GM18870 (cell line): ENCODE measurements around the gene AGPAT4.

Experiments used
- ATAC-seq: cut with Tn5 transposase; IDR thresholded peaks from one replicate; pipeline ENCODE4 v1.9.1; 2021; ENCODE audit warnings: moderate library complexity; ENCODE audit not compliant: unreplicated experiment

Gene AGPAT4

GRCh38 chr6:161169035-161169434 is 104.8 kb downstream of the AGPAT4 start:
- ATAC-seq: no peak

- no peak for ATAC-seq
Observed at GRCh38 chr6:161168281-161168891, 105.5 kb downstream of the AGPAT4 start.

GRCh38 chr6:161166677-161167076 is 107.2 kb downstream of the AGPAT4 start:
- ATAC-seq: no peak

GRCh38 chr6:161166176-161166575 is 107.7 kb downstream of the AGPAT4 start:
- ATAC-seq: no peak

- ATAC-seq: no peak
Observed at GRCh38 chr6:161164182-161164625, 109.7 kb downstream of the AGPAT4 start.

GRCh38 chr6:161163466-161164181 is 110.2 kb downstream of the AGPAT4 start:
- no peak for ATAC-seq

DNA sequence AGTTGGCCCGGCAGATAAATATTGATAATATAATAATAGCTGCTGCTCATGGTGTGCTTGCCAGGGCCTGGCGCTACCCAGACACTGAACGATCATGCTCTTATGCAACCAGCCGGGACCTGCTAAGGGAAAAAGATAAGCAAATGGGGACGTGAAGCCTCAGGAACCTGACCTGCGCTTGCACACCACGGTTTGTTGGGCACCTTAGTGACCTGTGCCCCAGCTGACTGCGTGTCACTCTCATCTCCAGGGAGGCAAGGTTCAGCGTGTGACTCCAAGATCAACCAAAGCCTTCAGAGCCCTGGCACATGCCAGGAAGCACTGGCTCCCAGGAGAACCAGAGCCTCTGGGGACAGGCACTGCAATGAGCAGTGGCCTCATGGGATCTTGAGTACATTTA is 111.1 kb downstream of the AGPAT4 start:
- ATAC-seq: no peak

- no peak for ATAC-seq
Observed at GRCh38 chr6:161161889-161162624, 111.8 kb downstream of the AGPAT4 start.

DNA sequence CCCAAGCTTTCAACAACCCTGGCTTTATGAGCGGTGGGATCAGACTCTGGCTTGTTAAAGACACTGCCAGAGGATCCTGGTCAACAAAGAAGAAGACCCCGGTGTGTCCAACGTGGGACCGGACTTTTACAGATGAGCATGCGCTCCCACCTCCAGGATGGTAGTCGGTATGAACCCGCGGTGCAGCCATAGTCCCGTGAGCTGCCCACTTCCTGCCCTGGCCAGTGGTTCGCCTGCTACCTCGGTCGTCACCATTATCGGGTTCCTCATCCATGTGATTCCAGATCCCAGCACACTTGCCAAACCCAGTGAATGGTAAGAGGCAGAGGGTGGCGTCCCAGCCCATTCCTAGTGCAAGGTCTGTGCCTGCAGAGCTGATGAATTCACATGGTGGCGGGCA is 112.7 kb downstream of the AGPAT4 start:
- no peak for ATAC-seq

- no peak for ATAC-seq
Observed at GRCh38 chr6:161154796-161155335, 119.0 kb downstream of the AGPAT4 start.

- ATAC-seq: no peak
Observed at GRCh38 chr6:161153725-161154124, 120.1 kb downstream of the AGPAT4 start.

DNA sequence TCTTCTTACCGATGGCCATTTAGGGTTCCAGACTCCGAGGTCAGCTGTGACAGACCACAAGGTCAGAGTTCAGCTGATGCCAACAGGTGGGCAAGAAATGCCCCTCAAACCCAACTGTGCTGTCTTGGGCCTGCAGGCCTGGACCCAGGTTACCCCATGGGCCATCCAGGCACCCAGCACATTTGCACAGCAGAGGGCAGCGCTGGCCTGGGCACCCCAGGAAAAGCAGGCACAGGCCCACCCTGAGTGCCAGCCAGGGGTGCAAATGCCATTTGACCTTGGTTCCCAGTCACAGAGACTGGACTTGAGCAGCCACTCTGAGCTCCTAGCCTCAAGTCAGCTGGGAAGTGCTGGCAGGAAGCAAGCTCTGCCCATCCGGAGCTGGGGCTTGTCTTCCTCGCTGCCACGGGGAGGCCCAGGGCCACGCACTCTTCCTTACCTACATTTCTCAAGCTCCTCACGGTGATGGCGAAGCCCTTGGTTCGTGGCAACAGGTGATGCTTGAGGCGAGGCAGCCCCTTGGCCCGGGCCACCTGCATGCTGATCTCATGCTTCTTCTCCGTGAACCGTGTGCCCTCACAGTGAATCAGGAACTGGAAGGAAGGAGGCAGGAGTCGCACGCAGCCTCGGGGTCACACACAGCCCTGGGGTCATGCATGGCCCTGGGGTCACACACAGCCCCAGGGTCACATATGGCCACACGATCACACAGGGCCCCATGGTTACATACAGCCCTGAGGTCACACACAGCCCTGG is 120.8 kb downstream of the AGPAT4 start:
- ATAC-seq: no peak

DNA sequence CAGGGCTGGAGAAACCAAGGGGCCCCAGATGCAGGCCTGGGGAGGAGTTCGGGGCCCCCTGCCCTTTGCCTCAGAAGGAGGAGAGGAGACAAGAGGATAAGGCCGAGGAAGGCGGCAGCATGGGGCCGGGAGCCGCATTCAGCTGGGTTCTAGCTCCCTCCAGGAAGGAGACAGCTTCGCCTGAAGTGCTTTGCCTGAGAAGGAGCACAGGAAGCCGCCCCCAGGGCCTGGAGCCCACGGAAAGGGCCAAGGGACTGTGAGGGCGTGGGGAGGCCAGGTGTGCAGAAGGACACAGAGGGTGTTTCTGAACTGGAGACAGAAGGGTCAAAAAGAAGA is 121.4 kb downstream of the AGPAT4 start:
- no peak for ATAC-seq

DNA sequence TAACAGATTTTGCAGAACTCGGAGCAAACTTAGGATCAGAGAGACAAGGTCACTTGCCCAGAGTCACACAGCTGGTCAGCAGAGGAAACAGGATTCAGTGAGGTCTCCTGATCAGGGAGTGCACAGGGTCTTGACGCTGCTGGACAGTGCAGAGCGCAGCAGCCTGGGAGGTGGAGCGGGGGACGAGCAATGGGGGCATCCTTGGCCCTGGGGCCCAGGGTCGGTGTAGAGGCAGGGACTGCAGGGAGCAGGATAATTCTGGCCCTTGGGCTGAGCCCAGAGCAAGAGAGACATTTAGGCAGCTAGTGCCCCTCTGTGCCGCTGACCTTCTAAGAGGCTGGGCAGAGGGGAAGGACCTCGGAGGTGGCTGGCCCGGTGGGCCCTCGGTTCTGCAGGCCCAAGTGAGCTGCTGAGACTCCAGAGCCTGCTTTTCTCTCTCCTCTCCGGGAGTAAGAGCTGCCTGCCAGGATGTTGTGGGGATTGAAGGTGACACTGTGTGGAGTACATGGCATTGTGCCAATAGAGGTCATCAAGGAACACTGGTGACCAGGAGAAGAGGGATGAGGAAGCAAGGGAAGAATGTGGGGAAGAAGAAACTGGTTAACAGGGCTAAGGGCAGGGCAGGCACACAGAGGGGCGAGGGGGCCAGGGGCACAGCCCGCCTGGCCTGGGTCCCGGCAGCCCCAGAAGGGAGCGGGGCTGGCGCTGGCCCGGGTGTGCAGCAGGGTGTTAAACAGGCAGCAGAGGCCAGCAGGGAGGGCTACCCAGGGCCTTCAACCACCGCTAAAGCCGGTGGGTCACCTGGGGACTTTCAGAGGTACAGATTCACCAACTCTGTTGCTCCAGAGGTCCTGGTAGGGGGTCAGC is 122.0 kb downstream of the AGPAT4 start:
- ATAC-seq: no peak

DNA sequence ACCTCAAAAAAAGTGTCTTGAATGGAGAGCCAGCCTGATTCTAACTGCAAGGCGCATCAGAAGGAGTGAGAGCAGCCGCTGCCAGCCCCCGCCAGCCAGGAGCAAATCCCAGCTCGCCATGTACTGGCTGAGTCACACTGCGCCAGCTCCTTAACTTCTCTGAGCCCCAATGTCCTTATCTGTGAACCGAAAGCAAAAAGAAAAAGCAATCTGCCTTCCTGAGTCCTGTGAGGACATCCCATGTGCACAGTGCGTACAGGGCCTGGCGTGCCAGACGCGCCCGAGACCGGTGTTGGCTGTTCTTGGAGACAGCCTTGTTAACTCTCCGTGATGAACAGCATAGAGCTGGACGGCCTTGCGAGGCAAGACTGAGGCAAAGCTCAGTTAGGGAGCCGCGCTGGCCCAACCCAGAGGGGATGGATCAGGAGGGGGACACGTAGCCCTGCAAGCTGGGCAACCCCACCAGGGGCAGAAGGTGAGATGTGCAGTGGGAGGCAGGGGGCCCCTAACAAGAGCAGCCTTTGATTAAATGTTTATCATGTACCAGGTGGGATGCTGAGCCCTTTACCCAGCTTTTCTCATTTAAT is 122.7 kb downstream of the AGPAT4 start:
- no peak for ATAC-seq

DNA sequence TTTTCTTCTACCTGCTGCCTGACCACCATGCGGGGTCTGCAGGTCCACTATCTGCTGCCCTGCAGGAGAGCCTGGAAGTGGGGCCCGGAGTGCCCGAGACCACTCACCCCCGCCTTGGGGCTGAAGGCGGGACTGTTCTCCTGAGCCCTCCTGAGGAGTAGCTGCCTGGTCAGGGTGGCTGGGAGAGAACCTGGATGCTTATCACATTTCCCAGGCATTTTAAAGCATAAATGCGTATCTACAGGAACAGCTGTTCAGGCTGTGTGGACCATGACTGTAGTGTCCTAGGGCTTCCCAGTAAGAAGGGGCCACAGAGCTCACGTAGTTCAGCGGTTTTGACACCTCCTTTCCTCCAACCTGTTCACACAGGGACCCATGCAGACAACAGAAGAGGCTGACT is 123.3 kb downstream of the AGPAT4 start:
- no peak for ATAC-seq

DNA sequence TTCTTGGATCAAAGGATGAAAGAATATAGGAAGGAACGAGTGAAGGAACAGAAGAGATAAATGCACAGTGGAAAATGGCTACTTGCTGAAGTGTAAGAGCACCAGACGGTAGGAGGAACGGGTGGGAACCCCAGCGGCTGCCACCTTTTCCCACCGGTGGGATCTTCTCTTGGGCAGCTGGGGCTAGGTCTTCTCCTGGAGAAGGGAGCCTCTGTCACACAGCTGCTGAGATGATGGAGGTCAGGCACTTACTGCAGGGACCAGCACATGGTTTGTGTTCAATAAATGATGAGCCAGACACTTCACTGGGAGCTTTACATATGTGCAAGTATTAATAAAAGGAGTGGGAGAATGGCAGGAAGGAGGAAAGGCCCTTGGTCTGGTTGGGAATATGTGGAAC is 123.7 kb downstream of the AGPAT4 start:
- ATAC-seq: no peak

DNA sequence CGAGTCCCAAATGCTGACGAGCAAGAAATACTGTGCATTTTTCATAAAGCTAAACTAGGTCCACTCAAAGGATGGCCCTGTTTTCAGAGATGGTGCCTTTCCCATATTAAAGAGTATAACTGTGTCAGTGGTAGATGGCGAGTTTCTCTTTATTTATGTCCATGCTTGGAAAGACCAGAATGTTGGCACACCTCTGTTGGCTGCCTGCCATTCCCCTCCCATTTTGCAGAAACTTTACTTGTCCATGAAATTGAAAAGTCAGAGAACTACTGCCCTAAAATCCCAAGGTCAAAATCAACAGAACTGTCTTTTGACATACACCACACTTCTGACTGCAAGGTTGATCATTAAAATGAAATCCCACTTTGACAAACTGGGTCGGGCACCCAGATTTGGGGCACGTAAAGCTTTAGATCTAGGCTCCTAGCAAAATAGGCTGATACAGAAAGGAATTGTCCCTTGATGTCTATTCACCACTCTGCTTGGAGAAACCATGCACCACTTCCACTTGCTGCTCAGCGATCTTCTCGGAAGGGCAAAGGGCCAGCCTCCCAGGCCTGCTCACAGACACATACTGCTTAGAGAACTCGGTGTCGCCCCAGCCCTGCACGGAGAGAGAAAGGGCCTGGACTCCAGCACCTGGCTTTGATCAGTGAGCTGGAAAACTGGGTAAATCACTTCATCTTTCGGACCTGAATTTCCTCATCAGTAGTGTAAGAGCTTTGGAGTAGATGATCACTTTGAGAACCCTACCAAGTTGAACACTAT is 130.0 kb downstream of the AGPAT4 start:
- ATAC-seq: no peak

DNA sequence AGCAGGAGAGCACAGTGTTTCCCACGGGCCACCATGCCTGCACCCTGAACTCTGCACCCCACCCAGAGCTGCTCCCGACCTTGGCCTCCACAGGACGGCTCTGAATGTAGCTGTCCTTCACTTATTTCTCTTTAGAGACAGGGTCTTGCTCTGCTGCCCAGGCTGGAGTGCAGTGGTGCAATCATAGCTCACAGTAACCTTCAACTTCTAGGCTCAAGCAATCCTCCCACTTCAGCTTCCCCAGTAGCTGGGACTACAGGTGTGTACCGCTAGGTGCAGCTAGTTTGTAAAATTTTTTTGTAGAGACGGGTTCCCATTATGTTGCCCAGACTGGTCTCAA is 130.9 kb downstream of the AGPAT4 start:
- ATAC-seq: no peak
